ENCODE data around the gene SLC35G4. TPM values are rescaled to one million over a fixed set of nuclear protein-coding genes. Genes with fewer than 3 reads are reported as not detected.

SLC35G4 gene
- polyA plus RNA-seq, 4 donors, result not detected

DNA sequence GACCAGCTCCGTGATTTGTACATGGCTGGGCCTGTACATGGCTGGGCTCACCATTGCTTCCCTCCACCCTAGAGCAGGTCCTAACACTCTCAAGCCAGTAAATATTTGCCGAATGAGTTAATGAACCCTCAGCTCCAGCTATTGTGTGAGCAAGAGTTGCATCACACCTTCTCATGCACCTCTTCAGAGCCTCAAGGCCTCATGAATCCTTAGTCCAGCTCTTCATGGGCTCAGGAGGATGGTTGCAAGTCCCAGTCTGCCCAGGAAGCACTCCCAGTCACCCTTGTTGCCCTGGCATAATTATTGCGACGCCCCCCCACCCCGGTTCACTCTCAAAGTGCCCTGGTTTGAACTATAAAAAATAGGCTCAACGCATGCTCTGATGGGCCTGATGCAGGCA, 49.6 kb downstream of the SLC35G4 start:
- Histone ChIP-seq H3K27ac (ENCODE audit: low read depth in 1 of 3, low read length in 2 of 3) (no peak overlapping the region), H3K4me3 (ENCODE audit: low read depth in 1 of 3, low read length in 3 of 3) (no peak overlapping the region), H3K4me1 (ENCODE audit: control insufficient read depth in 3 of 3, insufficient read depth in 2 of 3, low read depth in 1 of 3, low read length in 2 of 3) (no peaks in the 10 kb centered on the region), H3K36me3 (ENCODE audit: control insufficient read depth in 3 of 3, insufficient read depth in 2 of 3, low read depth in 1 of 3, low read length in 3 of 3) (no peaks in the 10 kb centered on the region), H3K9me3 (ENCODE audit: control insufficient read depth in 2 of 2, insufficient read depth in 1 of 2, low read depth in 1 of 2, low read length in 1 of 2) (no peaks in the 10 kb centered on the region), H3K27me3 (ENCODE audit: control insufficient read depth in 3 of 3, insufficient read depth in 3 of 3, low read length in 3 of 3) (peaks cover 0 to 6% (median 3%) of the 10 kb centered on the region in 3 donors)
- WGBS, 3 donors, result 74 to 89% (median 79%) methylated on average over 6 of the region's 6 CpGs
- FAIRE-seq (no peak), DNase-seq (no peak)

Other genes starting within 250 kb of the SLC35G4 start
- 1 to 10 TPM in 2 of 4 donors, under 1 TPM in 2; 0.45 to 6.4 (median 1.4) TPM for gene GNAL, start 79.7 kb downstream of the SLC35G4 start, polyA plus RNA-seq
- 10 to 100 TPM; 38.1 to 71.3 (median 60.8) TPM for gene CHMP1B, start 241.8 kb downstream of the SLC35G4 start, polyA plus RNA-seq

Measured in small intestine (tissue), 7 donors.